NCI-H748 (cell line): ENCODE results near the gene AP3B2.
A peak's percentile ranks its signal among the peaks of the same experiment; 100 is the strongest.

Experiments used
- DNase-seq: peaks from one replicate; lab custom pipeline; 2025; ENCODE audit not compliant: unreplicated experiment; lab: John Stamatoyannopoulos, UW

Gene AP3B2

GRCh38 chr15:82698711-82699345, 10.8 kb downstream of the AP3B2 start:
- DNase-seq = no peak

GRCh38 chr15:82697735-82698407, 11.8 kb downstream of the AP3B2 start:
- no peak for DNase-seq

GRCh38 chr15:82692171-82692570, 17.5 kb downstream of the AP3B2 start:
- DNase-seq = no peak

- no peak for DNase-seq
Measured at GRCh38 chr15:82689147-82689546, 20.5 kb downstream of the AP3B2 start.

GRCh38 chr15:82688691-82689090, 21.0 kb downstream of the AP3B2 start:
- DNase-seq = no peak

- peak; percentile 17 for DNase-seq
Measured at GRCh38 chr15:82681371-82681770, 28.3 kb downstream of the AP3B2 start.

- peak; percentile 90 for DNase-seq
Measured at GRCh38 chr15:82680200-82681102, 29.2 kb downstream of the AP3B2 start.

GRCh38 chr15:82679626-82680199, 30.0 kb downstream of the AP3B2 start:
- no peak for DNase-seq

GRCh38 chr15:82677720-82678323, 31.9 kb downstream of the AP3B2 start:
- no peak for DNase-seq

- no peak for DNase-seq
Measured at GRCh38 chr15:82674873-82675272, 34.8 kb downstream of the AP3B2 start.

GRCh38 chr15:82670699-82671098, 39.0 kb downstream of the AP3B2 start:
- no peak for DNase-seq

- DNase-seq = no peak
Measured at GRCh38 chr15:82666606-82667005, 43.1 kb downstream of the AP3B2 start.

GRCh38 chr15:82664021-82664420, 45.7 kb downstream of the AP3B2 start:
- DNase-seq = no peak

GRCh38 chr15:82663186-82663600, 46.5 kb downstream of the AP3B2 start:
- DNase-seq = no peak

- DNase-seq = no peak
Measured at GRCh38 chr15:82662641-82663040, 47.0 kb downstream of the AP3B2 start.

- no peak for DNase-seq
Measured at GRCh38 chr15:82660378-82660777, 49.3 kb downstream of the AP3B2 start.

- DNase-seq = no peak
Measured at GRCh38 chr15:82656641-82657266, 52.9 kb downstream of the AP3B2 start.

GRCh38 chr15:82655606-82656005, 54.1 kb downstream of the AP3B2 start:
- no peak for DNase-seq

- DNase-seq = no peak
Measured at GRCh38 chr15:82653483-82654168, 56.0 kb downstream of the AP3B2 start.

GRCh38 chr15:82651708-82652107, 58.0 kb downstream of the AP3B2 start:
- DNase-seq = no peak
